ENCODE data around the gene USP46. TPM values are rescaled to one million over a fixed set of nuclear protein-coding genes. Genes with fewer than 3 reads are reported as not detected.

The USP46 gene
- total and polyA plus RNA-seq, 2 of the 13 experiments (the other 11 are each of a cell fraction or from before 2014, with no cell fraction given), result 4.7 to 17.4 TPM

- TF ChIP-seq HDAC2 (CRISPR knock-in tag; IDR thresholded peaks at IDR 0.05), result no peak
- TF ChIP-seq KLF13 (CRISPR knock-in tag; IDR thresholded peaks at IDR 0.05), result no peak
- TF ChIP-seq ZMAT3 (CRISPR knock-in tag; conservative IDR thresholded peaks at IDR 0.05), result no peak
- TF ChIP-seq ZNF512B (CRISPR knock-in tag; IDR thresholded peaks at IDR 0.05; ENCODE audit: borderline replicate concordance), result 0 out of 2 replicates have a peak, but pooled peaks have one; percentile 56
- no peak for TF ChIP-seq MXD1 (CRISPR knock-in tag; IDR thresholded peaks at IDR 0.05)
- TF ChIP-seq SCMH1 (CRISPR knock-in tag; IDR thresholded peaks at IDR 0.05; ENCODE audit: borderline replicate concordance), result no peak
- TF ChIP-seq ZNF460 (CRISPR knock-in tag; IDR thresholded peaks at IDR 0.05; ENCODE audit: borderline replicate concordance), result no peak
- no peak for TF ChIP-seq U2AF1 (optimal IDR thresholded peaks at IDR 0.05; ENCODE audit: low read depth, low read length)
- no peak for TF ChIP-seq RAD51 (IDR thresholded peaks at IDR 0.05; ENCODE audit: borderline replicate concordance)
- TF ChIP-seq AKAP8 (CRISPR knock-in tag; IDR thresholded peaks at IDR 0.05), result no peak
- no peak for TF ChIP-seq MYNN (CRISPR knock-in tag; IDR thresholded peaks at IDR 0.05; ENCODE audit: low read depth)
- no peak for TF ChIP-seq PREB (CRISPR knock-in tag; IDR thresholded peaks at IDR 0.05)
- TF ChIP-seq ZFP37 (CRISPR knock-in tag; IDR thresholded peaks at IDR 0.05; ENCODE audit: borderline replicate concordance), result no peak
- peak; percentile 12; the same call in 1 of the 2 replicates for TF ChIP-seq MAX (IDR thresholded peaks at IDR 0.05)
- TF ChIP-seq ZNF7 (CRISPR knock-in tag; IDR thresholded peaks at IDR 0.05), result peak; percentile 61; the same call in 1 of the 2 replicates
- TF ChIP-seq ZMYM4 (CRISPR knock-in tag; IDR thresholded peaks at IDR 0.05), result no peak
- no peak for TF ChIP-seq MAZ (IDR thresholded peaks at IDR 0.05; ENCODE audit: borderline replicate concordance, low read depth, low read length)
- TF ChIP-seq MAZ (CRISPR knock-in tag; IDR thresholded peaks at IDR 0.05; ENCODE audit: low read depth), result no peak
- TF ChIP-seq ATM (IDR thresholded peaks at IDR 0.05; ENCODE audit: borderline replicate concordance), result no peak
- TF ChIP-seq ZC3H4 (CRISPR knock-in tag; IDR thresholded peaks at IDR 0.05; ENCODE audit: borderline replicate concordance), result no peak
- TF ChIP-seq ERF (CRISPR knock-in tag; IDR thresholded peaks at IDR 0.05), result no peak
- TF ChIP-seq DR1 (CRISPR knock-in tag; IDR thresholded peaks at IDR 0.05), result no peak
- no peak for TF ChIP-seq CAMTA2 (CRISPR knock-in tag; IDR thresholded peaks at IDR 0.05; ENCODE audit: borderline replicate concordance)
- TF ChIP-seq HOMEZ (CRISPR knock-in tag; IDR thresholded peaks at IDR 0.05; ENCODE audit: low read depth), result no peak
- TF ChIP-seq ZNF101 (CRISPR knock-in tag; IDR thresholded peaks at IDR 0.05; ENCODE audit: borderline replicate concordance, low read depth), result no peak
- TF ChIP-seq HIVEP1 (CRISPR knock-in tag; IDR thresholded peaks at IDR 0.05), result no peak
- TF ChIP-seq ZSCAN31 (CRISPR knock-in tag; IDR thresholded peaks at IDR 0.05; ENCODE audit: low read depth), result no peak
These were observed 691 bp upstream of the USP46 start (continued) for GRCh38 chr4:52659722-52660261.

Data from HepG2 (cell line).